GM18868 (cell line): ENCODE results near the gene MRTFB.

ENCODE experiments used
- ATAC-seq: cut with Tn5 transposase; IDR thresholded peaks from one replicate; pipeline ENCODE4 v1.9.1; 2021; ENCODE audit warnings: mild to moderate bottlenecking, moderate library complexity; ENCODE audit not compliant: unreplicated experiment

MRTFB gene

GRCh38 chr16:14063618-14064581 is 7.2 kb upstream of the MRTFB start:
- ATAC-seq = no peak

GRCh38 chr16:14069818-14070217 is 1.3 kb upstream of the MRTFB start:
- no peak for ATAC-seq

- ATAC-seq = peak; percentile 27
Observed at GRCh38 chr16:14070555-14070876, 603 bp upstream of the MRTFB start.

GRCh38 chr16:14071576-14072271 is 605 bp downstream of the MRTFB start:
- ATAC-seq = peak; percentile 23

GRCh38 chr16:14072360-14072759 is 1.2 kb downstream of the MRTFB start:
- no peak for ATAC-seq

GRCh38 chr16:14074544-14074943 is 3.4 kb downstream of the MRTFB start:
- ATAC-seq = no peak

- ATAC-seq = no peak
Observed at GRCh38 chr16:14077918-14078317, 6.8 kb downstream of the MRTFB start.

GRCh38 chr16:14086477-14086876 is 15.4 kb downstream of the MRTFB start:
- ATAC-seq = no peak

GRCh38 chr16:14087181-14087580 is 16.1 kb downstream of the MRTFB start:
- no peak for ATAC-seq

GRCh38 chr16:14087590-14088154 is 16.6 kb downstream of the MRTFB start:
- no peak for ATAC-seq

- ATAC-seq = no peak
Observed at GRCh38 chr16:14088155-14088753, 17.1 kb downstream of the MRTFB start.

- ATAC-seq = no peak
Observed at GRCh38 chr16:14089283-14089823, 18.2 kb downstream of the MRTFB start.

- ATAC-seq = no peak
Observed at GRCh38 chr16:14092561-14092960, 21.4 kb downstream of the MRTFB start.

- no peak for ATAC-seq
Observed at GRCh38 chr16:14095883-14096551, 24.9 kb downstream of the MRTFB start.

GRCh38 chr16:14097182-14097959 is 26.3 kb downstream of the MRTFB start:
- ATAC-seq = no peak

GRCh38 chr16:14098081-14098480 is 27.0 kb downstream of the MRTFB start:
- ATAC-seq = no peak

- no peak for ATAC-seq
Observed at GRCh38 chr16:14100825-14101224, 29.7 kb downstream of the MRTFB start.

- ATAC-seq = no peak
Observed at GRCh38 chr16:14101415-14101814, 30.3 kb downstream of the MRTFB start.

- no peak for ATAC-seq
Observed at GRCh38 chr16:14102925-14103720, 32.0 kb downstream of the MRTFB start.
